HepG2 (cell line): Measurements from ENCODE around the gene PBLD. TPM values are rescaled to one million over a fixed set of nuclear protein-coding genes. Genes with fewer than 3 reads are reported as not detected.

Experiments used
- ATAC-seq: fragments of 200-7000 bp; cut with Tn5 transposase; 3 replicates; pipeline ENCODE4 v1.9.1; 2020; ENCODE audit warnings: mild to moderate bottlenecking, moderate library complexity
- BruUV-seq: library from RNA; stranded (reverse); fragments of 400-500 nt; replicated peaks from 2 replicates; lab custom pipeline; 2021; lab: Mats Ljungman, UMichigan
- CTCF ChIA-PET: fragments of 300-600 bp; formaldehyde crosslinking; extraction: SDS; loops from one replicate; lab custom pipeline; 2021; ENCODE audit warnings: low total read pairs, inconsistent platforms, low intra/inter-chr PET ratio; lab: Yijun Ruan, JAX
- POLR2A ChIA-PET: fragments of 350-600 bp; sonication (Branson Sonifier 250); formaldehyde crosslinking; loops from one replicate; lab custom pipeline; 2020; ENCODE audit warnings: antibody characterized with exemption, inconsistent platforms; lab: Yijun Ruan, JAX
- DNase-seq: peaks from one replicate; pipeline ENCODE4 v3.0.0-alpha.2; 2015; ENCODE audit warnings: low spot score
- FAIRE-seq: peaks from 3 replicates; lab custom pipeline; 2011; peaks lifted over from hg19 to GRCh38; lab: Jason Lieb, UNC
- H2AFZ ChIP-seq: one replicate; pipeline ENCODE4 v1.6.1; 2011; ENCODE audit warnings: low read length, inconsistent platforms
- H3K27ac ChIP-seq: fragments of 300-600 bp; 3 replicates; pipeline ENCODE4 v1.8.0; 2011; ENCODE audit warnings: mixed run types, mild to moderate bottlenecking, mixed read lengths, low read length, inconsistent platforms; ENCODE audit not compliant: insufficient read depth; ENCODE audit errors: extremely low read length
- H3K27me3 ChIP-seq, 2 experiments: fragments of 200-600 bp in 1 of 2; 2 replicates in 1 of 2; 3 replicates in 1 of 2; pipeline versions ENCODE4 v1.6.0 to v1.8.0; 2011; ENCODE audit warnings: low read length in 2 of 2, mild to moderate bottlenecking in 2 of 2, moderate library complexity in 2 of 2, inconsistent platforms in 1 of 2; ENCODE audit not compliant: insufficient read depth in 2 of 2, control insufficient read depth in 1 of 2
- H3K36me3 ChIP-seq, 2 experiments: fragments of 200-600 bp in 1 of 2; replicated peaks in 1 of 2; 2 replicates in 1 of 2; 3 replicates in 1 of 2; pipeline versions ENCODE4 v1.5.1 to v1.8.0; 2011; ENCODE audit warnings: low read length in 2 of 2, inconsistent platforms in 1 of 2; ENCODE audit not compliant: insufficient read depth in 2 of 2, control insufficient read depth in 1 of 2
- H3K4me1 ChIP-seq: 2 replicates; pipeline ENCODE4 v1.5.1; 2012; ENCODE audit warnings: low read length, inconsistent platforms; ENCODE audit not compliant: insufficient read depth
- H3K4me2 ChIP-seq: 2 replicates; pipeline ENCODE4 v1.6.0; 2011; ENCODE audit warnings: low read depth, low read length, inconsistent platforms
- H3K4me3 ChIP-seq, 3 experiments: fragments of 200-600 bp in 1 of 3; sonication (generic), shearing (Covaris generic) in 1 of 3; replicated peaks in 1 of 3; 2 replicates each; pipeline ENCODE4 v1.5.1; 2011 to 2016; ENCODE audit warnings: low read length in 3 of 3, inconsistent platforms in 2 of 3, low read depth in 2 of 3, mild to moderate bottlenecking in 2 of 3, control low read depth in 1 of 3, mixed read lengths in 1 of 3; ENCODE audit not compliant: insufficient read depth in 1 of 3
- H3K79me2 ChIP-seq: one replicate; pipeline ENCODE4 v1.6.1; 2011; ENCODE audit warnings: low read length, inconsistent platforms; ENCODE audit not compliant: insufficient read depth
- H3K9ac ChIP-seq: 2 replicates; pipeline ENCODE4 v1.6.0; 2011; ENCODE audit warnings: mild to moderate bottlenecking, low read depth, low read length, inconsistent platforms; ENCODE audit not compliant: insufficient read depth
- H3K9me3 ChIP-seq: 2 replicates; pipeline ENCODE4 v1.5.1; 2012; ENCODE audit warnings: mild to moderate bottlenecking, low read length
- H4K20me1 ChIP-seq: 2 replicates; pipeline ENCODE4 v1.6.0; 2011; ENCODE audit warnings: inconsistent platforms, mild to moderate bottlenecking, low read length, moderate library complexity; ENCODE audit not compliant: insufficient read depth
- BCL3 ChIP-seq: sonication (generic); formaldehyde crosslinking; IDR thresholded peaks from 2 replicates; pipeline ENCODE4 v1.5.1; 2020; ENCODE audit warnings: mild to moderate bottlenecking, missing genetic modification reagents, moderate library complexity
- BCL6 ChIP-seq: IDR thresholded peaks from 2 replicates; pipeline ENCODE4 v1.6.1; 2016; ENCODE audit warnings: missing genetic modification reagents, missing compliant biosample characterization
- CCDC6 ChIP-seq: sonication (generic); formaldehyde crosslinking; IDR thresholded peaks from 2 replicates; pipeline ENCODE4 v1.8.1; 2022; ENCODE audit warnings: mild to moderate bottlenecking, missing genetic modification reagents, moderate library complexity
- CENPT ChIP-seq: sonication (generic); formaldehyde crosslinking; IDR thresholded peaks from 2 replicates; pipeline ENCODE4 v1.8.0; 2022; ENCODE audit warnings: low read depth, mild to moderate bottlenecking, moderate library complexity, missing genetic modification reagents
- CTCF ChIP-seq: sonication (generic); formaldehyde crosslinking; IDR thresholded peaks from 2 replicates; pipeline ENCODE4 v1.5.0; 2020; ENCODE audit warnings: mild to moderate bottlenecking, missing genetic modification reagents, moderate library complexity
- FOXA1 ChIP-seq, 2 experiments: fragments of 450-650 bp in 1 of 2; sonication (generic) in 1 of 2; formaldehyde crosslinking in 1 of 2; IDR thresholded peaks; 2 replicates each; pipeline versions ENCODE4 v1.4.0 to v1.6.1; 2016 to 2020; ENCODE audit warnings: missing genetic modification reagents in 1 of 2
- HMGXB4 ChIP-seq, 2 experiments: sonication (generic) in 1 of 2; formaldehyde crosslinking in 1 of 2; IDR thresholded peaks; 2 replicates each; pipeline versions ENCODE4 v1.4.0 to v1.6.1; 2018 to 2020; ENCODE audit warnings: missing genetic modification reagents in 2 of 2, borderline replicate concordance in 1 of 2, low read depth in 1 of 2, mild to moderate bottlenecking in 1 of 2, missing biosample characterization in 1 of 2
- MBD4 ChIP-seq: IDR thresholded peaks from 2 replicates; pipeline ENCODE4 v1.6.1; 2012; ENCODE audit warnings: low read length, inconsistent platforms, borderline replicate concordance
- PPARG ChIP-seq: conservative IDR thresholded peaks from 2 replicates; pipeline ENCODE4 v1.6.1; 2016; ENCODE audit warnings: missing biosample characterization, missing genetic modification reagents
- RAD21 ChIP-seq: fragments of 450-650 bp; formaldehyde crosslinking; IDR thresholded peaks from 2 replicates; pipeline ENCODE4 v1.5.0; 2020; ENCODE audit warnings: mild to moderate bottlenecking
- RXRA ChIP-seq: sonication (generic); formaldehyde crosslinking; IDR thresholded peaks from 2 replicates; pipeline ENCODE4 v1.5.1; 2020; ENCODE audit warnings: missing genetic modification reagents
- SOX6 ChIP-seq, 2 experiments: fragments of 450-650 bp in 1 of 2; sonication (generic) in 1 of 2; formaldehyde crosslinking in 1 of 2; IDR thresholded peaks; 2 replicates each; pipeline versions ENCODE4 v1.4.0 to v1.6.1; 2017 to 2020; ENCODE audit warnings: antibody characterized with exemption in 1 of 2, mild to moderate bottlenecking in 1 of 2, missing genetic modification reagents in 1 of 2
- STAG1 ChIP-seq: sonication (generic); formaldehyde crosslinking; IDR thresholded peaks from 2 replicates; pipeline ENCODE4 v1.4.0; 2020; ENCODE audit warnings: missing genetic modification reagents
- TAF1 ChIP-seq: sonication (generic); formaldehyde crosslinking; IDR thresholded peaks from 2 replicates; pipeline ENCODE4 v1.4.0; 2020; ENCODE audit warnings: missing genetic modification reagents
- TEAD3 ChIP-seq: optimal IDR thresholded peaks from 2 replicates; pipeline ENCODE3; 2016; ENCODE audit warnings: borderline replicate concordance
- YEATS4 ChIP-seq: sonication (generic); formaldehyde crosslinking; IDR thresholded peaks from 2 replicates; pipeline ENCODE4 v1.4.0; 2020; ENCODE audit warnings: missing genetic modification reagents, borderline replicate concordance
- ZNF530 ChIP-seq: sonication (generic); formaldehyde crosslinking; IDR thresholded peaks from 2 replicates; pipeline ENCODE4 v1.5.0; 2020; ENCODE audit warnings: low read depth, mild to moderate bottlenecking, missing genetic modification reagents
- ZNF543 ChIP-seq: sonication (generic); formaldehyde crosslinking; IDR thresholded peaks from 2 replicates; pipeline ENCODE4 v1.4.0; 2020; ENCODE audit warnings: mild to moderate bottlenecking, missing genetic modification reagents
- ZNF580 ChIP-seq: IDR thresholded peaks from 2 replicates; pipeline ENCODE4 v1.6.1; 2016; ENCODE audit warnings: low read depth, borderline replicate concordance
- WGBS: methylation state at CpG from one replicate; pipeline ENCODE4 v1.1.6; 2017; ENCODE audit warnings: low lambda C conversion rate; 5-methylcytosine and 5-hydroxymethylcytosine counted together
- in situ Hi-C: cut with HindIII; loops from 2 replicates; pipeline ENCODE4 v1.10.0; 2017; ENCODE audit warnings: low pct_unique_long_range_greater_than_20kb; ENCODE audit not compliant: extremely low pct_ligation_motif_present
- intact Hi-C: fragments of 100-400 bp; cut with micrococcal nuclease; formaldehyde crosslinking; loops from one replicate; pipeline ENCODE4 v1.10.0; 2022; ENCODE audit not compliant: unreplicated experiment
- polyA plus RNA-seq, 8 experiments: library from polyadenylated mRNA; depleted of rRNA in 3 of 8; stranded (reverse) in 7 of 8; unstranded in 1 of 8; fragments of >200 nt; fragmentation: Illumina TruSeq in 4 of 8; extraction: Trizol in 4 of 8; gene quantifications; 2 replicates each; pipeline versions ENCODE4 v1.2.1 to v1.2.3, GENCODE V29; 2011 to 2016; ENCODE audit warnings: low read depth in 4 of 8, missing spikeins in 1 of 8, mixed read lengths in 1 of 8; ENCODE audit not compliant: insufficient read depth in 1 of 8
- total RNA-seq, 5 experiments: library from RNA; depleted of rRNA; stranded (reverse); fragments of >200 nt; fragmentation: Illumina TruSeq; extraction: Trizol; gene quantifications; 2 replicates each; pipeline ENCODE4 v1.2.3, GENCODE V29; 2016; ENCODE audit warnings: low read depth in 1 of 5

PBLD gene
- total and polyA plus RNA-seq, 2 of the 13 experiments (the other 11 are each of a cell fraction or from before 2014, with no cell fraction given), result 0.42 to 3.1 TPM

DNA sequence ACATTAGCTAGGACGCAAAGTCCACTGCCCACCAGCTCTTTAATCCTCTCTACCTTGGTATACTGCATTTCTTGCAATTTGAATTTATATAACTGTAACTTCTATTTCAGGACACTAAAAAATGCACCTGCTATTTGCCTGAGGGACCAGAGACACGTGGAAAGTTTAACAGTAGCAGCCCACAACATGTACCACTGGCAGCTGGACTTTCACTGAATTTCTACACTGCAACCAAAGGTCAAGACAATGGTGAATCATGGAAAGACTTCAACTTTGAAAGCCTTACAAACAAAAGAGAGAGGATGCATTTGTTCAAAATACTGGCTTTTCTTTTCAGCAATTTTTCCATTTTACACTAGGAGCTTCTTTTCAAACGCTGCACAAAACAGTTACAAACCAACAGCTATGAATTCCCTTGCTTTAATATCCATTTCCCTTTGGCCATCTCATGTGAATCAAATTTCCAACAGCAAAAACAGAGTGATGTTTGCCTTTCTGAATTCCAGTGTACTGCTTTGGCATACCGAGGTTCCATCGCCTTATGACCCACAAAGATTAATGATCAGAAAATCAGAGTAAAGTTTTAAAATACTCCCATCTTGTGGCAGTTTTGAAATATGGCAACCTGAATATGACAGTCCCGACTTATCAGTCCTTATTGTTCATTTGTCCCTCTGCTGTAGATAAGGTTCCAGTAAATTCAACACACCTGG is 30.8 kb downstream of the PBLD start:
- in situ Hi-C loops (loop anchor here (5.0 to 25.0 kb wide), 2 partner anchors 90 to 440 kb away; no protein-coding TSS in a partner anchor), intact Hi-C loops (loop anchor here (1.0 to 10.0 kb wide), 3 partner anchors 90 to 520 kb away; no protein-coding TSS in a partner anchor)
- Histone ChIP-seq H3K79me2 (no peaks in the 10 kb centered on the region), H2AFZ (no peak overlapping the region), H3K9ac (no peak overlapping the region), H3K4me2 (no peak overlapping the region), H3K36me3 (no peaks in the 10 kb centered on the region), H3K9me3 (no peaks in the 10 kb centered on the region), H3K4me3 (no peak overlapping the region), H4K20me1 (no peaks in the 10 kb centered on the region), H3K27me3 (no peaks in the 10 kb centered on the region), H3K4me1 (peaks cover 41% of the 10 kb centered on the region), H3K27ac (no peak overlapping the region)
- no TSS peak for BruUV-seq
- 49% methylated on average over 6 of the region's 6 CpGs for WGBS
- ChIA-PET CTCF (interaction anchor here (2.8 kb wide), 1 partner anchor 89 kb away, joined by 20 read pairs; no protein-coding TSS in a partner anchor), POLR2A (no interaction called here)
- DNase-seq, result peak; percentile 50
- FAIRE-seq, result peak; percentile 23
- ATAC-seq, result peak; percentile 75
- TF ChIP-seq HMGXB4 (CRISPR knock-in tag; IDR thresholded peaks at IDR 0.05; ENCODE audit: borderline replicate concordance in 1 of 2, low read depth in 1 of 2) (no peak), CTCF (CRISPR knock-in tag) (peak; percentile 67), TAF1 (no peak), ZNF530 (CRISPR knock-in tag) (no peak), MBD4 (no peak), ZNF580 (CRISPR knock-in tag) (no peak), YEATS4 (CRISPR knock-in tag) (no peak), CENPT (no peak), RXRA (CRISPR knock-in tag) (no peak), PPARG (CRISPR knock-in tag) (peak; percentile 69; the same call in 1 of the 2 replicates), SOX6 (IDR thresholded peaks at IDR 0.05) (no peak), SOX6 (CRISPR knock-in tag; IDR thresholded peaks at IDR 0.05) (no peak), RAD21 (CRISPR knock-in tag) (peak; percentile 44; the same call in 1 of the 2 replicates), BCL3 (no peak), FOXA1 (IDR thresholded peaks at IDR 0.05) (no peak), FOXA1 (CRISPR knock-in tag; IDR thresholded peaks at IDR 0.05) (no peak), CCDC6 (CRISPR knock-in tag) (no peak), ZNF543 (CRISPR knock-in tag) (no peak), TEAD3 (CRISPR knock-in tag) (peak; percentile 21), STAG1 (CRISPR knock-in tag) (peak; percentile 70), BCL6 (no peak)
